ENCODE data around the gene CRELD2.
A peak's percentile ranks its signal among the peaks of the same experiment; 100 is the strongest.

CRELD2 gene

DNA sequence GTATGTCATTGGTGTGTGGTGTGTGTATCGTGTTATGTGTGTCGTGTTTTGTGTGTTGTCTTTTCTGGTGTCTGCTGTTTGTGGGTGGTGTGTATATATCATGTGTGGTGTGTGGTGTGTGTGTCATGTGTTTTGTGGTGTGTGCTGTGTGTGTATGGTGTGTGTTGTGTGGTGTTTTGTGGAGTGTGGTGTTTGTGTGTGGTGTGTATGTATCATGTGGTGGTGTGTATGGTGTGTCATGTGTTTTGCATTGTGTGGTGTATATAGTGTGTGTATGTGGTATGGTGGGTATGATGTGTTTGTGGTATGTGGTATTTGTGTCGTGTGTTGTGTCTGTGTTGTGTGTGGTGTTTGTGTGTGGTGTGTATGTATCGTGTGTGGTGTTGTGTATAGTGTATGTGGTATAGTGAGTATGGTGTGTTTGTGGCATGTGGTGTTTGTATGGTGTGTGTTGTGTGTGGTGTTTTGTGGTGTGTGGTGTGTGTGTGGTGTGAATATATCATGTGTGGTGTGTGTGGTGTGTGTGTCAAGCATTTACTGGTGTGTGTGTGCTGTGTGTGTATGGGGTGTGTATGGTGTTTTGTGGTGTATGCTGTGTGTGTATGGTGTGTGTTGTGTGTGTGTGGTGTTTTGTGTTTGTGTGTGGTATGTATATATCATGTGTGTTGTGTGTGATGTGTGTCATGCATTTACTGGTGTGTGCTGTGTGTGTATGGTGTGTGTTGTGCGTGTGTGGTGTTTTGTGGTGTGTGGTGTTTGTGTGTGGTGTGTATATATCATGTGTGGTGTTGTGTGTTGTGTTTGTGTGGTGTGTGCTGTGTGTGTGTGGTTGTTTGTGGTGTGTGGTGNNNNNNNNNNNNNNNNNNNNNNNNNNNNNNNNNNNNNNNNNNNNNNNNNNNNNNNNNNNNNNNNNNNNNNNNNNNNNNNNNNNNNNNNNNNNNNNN lies 54.9 kb downstream of the CRELD2 start:
- Histone ChIP-seq H3K9me3 (ENCODE audit: severe bottlenecking) (no peaks in the 10 kb centered on the region), H3K36me3 (ENCODE audit: low read depth) (no peaks in the 10 kb centered on the region), H3K4me3 (ENCODE audit: severe bottlenecking) (no peak overlapping the region), H3K4me1 (ENCODE audit: insufficient read depth, poor library complexity, severe bottlenecking) (peaks cover 11% of the 10 kb centered on the region), H3K27ac (ENCODE audit: poor library complexity, severe bottlenecking) (no peak overlapping the region), H3K27me3 (ENCODE audit: insufficient read depth, poor library complexity, severe bottlenecking) (no peaks in the 10 kb centered on the region)
- TF ChIP-seq, protein P1, sequence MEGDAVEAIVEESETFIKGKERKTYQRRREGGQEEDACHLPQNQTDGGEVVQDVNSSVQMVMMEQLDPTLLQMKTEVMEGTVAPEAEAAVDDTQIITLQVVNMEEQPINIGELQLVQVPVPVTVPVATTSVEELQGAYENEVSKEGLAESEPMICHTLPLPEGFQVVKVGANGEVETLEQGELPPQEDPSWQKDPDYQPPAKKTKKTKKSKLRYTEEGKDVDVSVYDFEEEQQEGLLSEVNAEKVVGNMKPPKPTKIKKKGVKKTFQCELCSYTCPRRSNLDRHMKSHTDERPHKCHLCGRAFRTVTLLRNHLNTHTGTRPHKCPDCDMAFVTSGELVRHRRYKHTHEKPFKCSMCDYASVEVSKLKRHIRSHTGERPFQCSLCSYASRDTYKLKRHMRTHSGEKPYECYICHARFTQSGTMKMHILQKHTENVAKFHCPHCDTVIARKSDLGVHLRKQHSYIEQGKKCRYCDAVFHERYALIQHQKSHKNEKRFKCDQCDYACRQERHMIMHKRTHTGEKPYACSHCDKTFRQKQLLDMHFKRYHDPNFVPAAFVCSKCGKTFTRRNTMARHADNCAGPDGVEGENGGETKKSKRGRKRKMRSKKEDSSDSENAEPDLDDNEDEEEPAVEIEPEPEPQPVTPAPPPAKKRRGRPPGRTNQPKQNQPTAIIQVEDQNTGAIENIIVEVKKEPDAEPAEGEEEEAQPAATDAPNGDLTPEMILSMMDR (IDR thresholded peaks at IDR 0.05; ENCODE audit: poor library complexity, severe bottlenecking) = no peak
- ATAC-seq (ENCODE audit: low read depth) = no peak
- DNase-seq (ENCODE audit: low spot score) = no peak

DNA sequence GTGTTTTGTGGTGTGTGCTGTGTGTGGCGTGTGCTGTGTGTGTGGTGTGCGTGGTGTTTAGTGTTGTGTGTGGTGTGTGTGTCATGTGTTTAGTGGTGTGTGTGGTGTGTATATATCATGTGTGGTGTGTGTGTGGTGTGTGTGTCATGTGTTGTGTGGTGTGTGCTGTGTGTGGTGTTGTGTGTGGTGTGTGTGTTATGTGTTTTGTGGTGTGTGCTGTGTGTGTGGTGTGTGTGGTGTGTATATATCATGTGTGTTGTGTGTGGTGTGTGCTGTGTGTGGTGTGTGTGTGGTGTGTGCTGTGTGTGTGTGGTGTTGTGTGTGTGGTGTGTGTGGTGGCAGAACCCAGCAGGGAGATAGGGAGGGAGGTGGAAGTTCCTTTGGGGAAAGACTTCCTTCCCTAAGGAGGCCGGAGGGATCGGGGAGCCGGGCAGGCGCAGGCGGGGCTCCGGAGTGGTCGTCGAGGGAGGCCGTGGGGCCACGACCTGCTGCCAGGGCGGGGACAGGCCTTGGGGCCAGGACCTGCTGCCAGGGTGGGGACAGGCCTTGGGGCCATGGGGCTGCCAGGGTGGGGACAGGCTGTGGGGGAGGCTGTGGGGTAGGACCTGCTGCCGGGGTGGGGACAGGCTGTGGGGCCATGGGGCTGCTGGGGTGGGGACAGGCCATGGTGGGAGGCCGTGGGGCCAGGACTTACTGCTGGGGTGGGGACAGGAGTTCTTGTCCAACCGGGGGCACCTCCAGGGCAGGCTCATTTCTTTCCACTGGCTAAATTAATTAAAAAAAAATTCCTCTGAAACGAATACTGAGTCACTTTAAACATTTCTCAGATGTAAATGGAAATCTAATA lies 57.3 kb downstream of the CRELD2 start:
- Histone ChIP-seq H3K36me3 (ENCODE audit: low read depth) (no peaks in the 10 kb centered on the region), H3K9me3 (ENCODE audit: severe bottlenecking) (no peaks in the 10 kb centered on the region), H3K27me3 (ENCODE audit: insufficient read depth, poor library complexity, severe bottlenecking) (no peaks in the 10 kb centered on the region), H3K4me3 (ENCODE audit: severe bottlenecking) (no peak overlapping the region), H3K4me1 (ENCODE audit: insufficient read depth, poor library complexity, severe bottlenecking) (peaks cover 7% of the 10 kb centered on the region), H3K27ac (ENCODE audit: poor library complexity, severe bottlenecking) (peak overlapping the region; percentile 15)
- DNase-seq (ENCODE audit: low spot score) (no peak), ATAC-seq (ENCODE audit: low read depth) (peak; percentile 34)
- TF ChIP-seq, protein P1 (IDR thresholded peaks at IDR 0.05; ENCODE audit: poor library complexity, severe bottlenecking) = no peak

DNA sequence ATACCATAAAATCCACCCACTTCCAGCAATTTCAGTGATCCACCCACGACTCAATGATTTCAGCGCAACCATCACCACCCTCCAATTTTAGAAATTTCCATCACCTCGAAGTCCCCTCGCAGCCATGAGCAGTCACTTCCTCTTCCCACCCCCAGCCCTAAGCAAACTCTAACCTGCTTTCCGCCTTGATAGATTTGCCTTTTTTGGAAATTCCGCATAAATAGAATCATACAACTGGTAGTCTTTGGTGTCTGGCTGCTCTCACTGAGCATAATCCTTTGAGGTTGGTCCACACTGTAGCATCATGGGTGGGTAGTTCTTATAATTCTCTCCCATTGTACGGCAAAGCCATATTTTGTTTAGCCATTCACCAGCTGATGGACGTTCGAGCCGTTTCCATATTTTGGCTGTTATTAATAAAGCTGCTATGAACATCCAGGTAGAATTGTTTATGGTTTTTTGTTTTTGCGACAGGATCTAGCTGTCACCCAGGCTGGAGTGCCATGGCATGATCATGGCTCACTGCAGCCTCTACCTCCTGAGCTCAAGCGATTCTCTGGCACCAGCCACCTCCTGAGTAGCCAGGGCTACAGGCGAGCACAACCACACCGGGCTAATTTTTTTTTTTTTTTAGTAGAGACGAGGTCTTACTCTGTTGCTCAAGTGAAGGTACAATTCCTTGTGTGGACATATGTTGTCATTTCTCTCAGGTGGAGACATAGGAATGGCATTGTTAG lies 58.2 kb downstream of the CRELD2 start:
- ATAC-seq (ENCODE audit: low read depth) = peak; percentile 48
- Histone ChIP-seq H3K4me3 (ENCODE audit: severe bottlenecking) (no peak overlapping the region), H3K27ac (ENCODE audit: poor library complexity, severe bottlenecking) (peak overlapping the region; percentile 15), H3K4me1 (ENCODE audit: insufficient read depth, poor library complexity, severe bottlenecking) (peaks cover 7% of the 10 kb centered on the region), H3K27me3 (ENCODE audit: insufficient read depth, poor library complexity, severe bottlenecking) (no peaks in the 10 kb centered on the region), H3K36me3 (ENCODE audit: low read depth) (no peaks in the 10 kb centered on the region), H3K9me3 (ENCODE audit: severe bottlenecking) (no peaks in the 10 kb centered on the region)
- TF ChIP-seq, protein P1 (IDR thresholded peaks at IDR 0.05; ENCODE audit: poor library complexity, severe bottlenecking) = no peak
- DNase-seq (ENCODE audit: low spot score) = no peak
